ENCODE results near the gene MALAT1. TPM values are rescaled to one million over a fixed set of nuclear protein-coding genes. Genes with fewer than 3 reads are reported as not detected.

The MALAT1 gene
- total RNA-seq, 1 donor from 2014 or later, result 9,030 TPM

DNA sequence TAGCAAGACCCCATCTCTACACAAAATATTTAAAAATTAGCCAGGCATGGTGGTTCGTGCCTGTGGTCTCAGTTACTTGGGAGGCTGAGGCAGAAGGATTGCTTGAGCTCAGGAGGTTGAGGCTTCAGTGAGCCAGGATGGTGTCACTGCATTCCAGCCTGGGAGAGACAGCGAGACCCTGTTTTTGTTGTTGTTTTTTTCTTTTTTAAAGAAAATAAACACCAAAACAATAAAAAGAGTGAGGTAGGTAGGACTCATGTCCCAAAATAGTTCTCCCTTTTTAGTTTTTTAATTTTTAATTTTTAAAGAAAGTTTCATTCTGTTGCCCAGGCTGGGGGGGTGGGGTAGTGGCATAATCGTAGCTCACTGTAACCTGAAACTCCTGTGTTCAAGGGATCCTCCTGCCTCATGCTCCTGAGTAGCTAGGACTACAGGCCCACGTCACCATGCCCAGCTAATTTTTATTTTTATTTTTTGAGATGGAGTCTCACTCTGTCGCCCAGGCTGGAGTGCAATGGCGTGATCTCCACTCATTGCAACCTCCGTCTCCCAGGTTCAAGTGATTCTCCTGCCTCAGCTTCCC, 25.5 kb upstream of the MALAT1 start:
- Mint-ChIP-seq H3K4me3 (no peak overlapping the region), H3K36me3 (no peaks in the 10 kb centered on the region), H3K27me3 (ENCODE audit: insufficient read depth, low read depth) (peaks cover 4% of the 10 kb centered on the region), H3K4me1 (peaks cover 20% of the 10 kb centered on the region), H3K27ac (no peak overlapping the region), H3K9me3 (no peaks in the 10 kb centered on the region)
- Histone ChIP-seq H4K20me1 (ENCODE audit: low read depth) (no peaks in the 10 kb centered on the region), H2AFZ (replicated peaks) (no peak overlapping the region), H3K4me1 (peaks cover 13% of the 10 kb centered on the region), H3K27me3 (no peaks in the 10 kb centered on the region), H3K9ac (no peak overlapping the region), H3K9me3 (ENCODE audit: low read depth) (no peaks in the 10 kb centered on the region), H3K36me3 (no peaks in the 10 kb centered on the region), H3K27ac (no peak overlapping the region), H3K79me2 (ENCODE audit: low read depth) (peaks cover 62% of the 10 kb centered on the region), H3K4me2 (no peak overlapping the region), H3F3A (ENCODE audit: low read depth) (peaks cover 12% of the 10 kb centered on the region), H3K4me3 (no peak overlapping the region)
- no peak for DNase-seq (ENCODE audit: low spot score)
- no peak for TF ChIP-seq EZH2phosphoT487 (IDR thresholded peaks at IDR 0.05)

DNA sequence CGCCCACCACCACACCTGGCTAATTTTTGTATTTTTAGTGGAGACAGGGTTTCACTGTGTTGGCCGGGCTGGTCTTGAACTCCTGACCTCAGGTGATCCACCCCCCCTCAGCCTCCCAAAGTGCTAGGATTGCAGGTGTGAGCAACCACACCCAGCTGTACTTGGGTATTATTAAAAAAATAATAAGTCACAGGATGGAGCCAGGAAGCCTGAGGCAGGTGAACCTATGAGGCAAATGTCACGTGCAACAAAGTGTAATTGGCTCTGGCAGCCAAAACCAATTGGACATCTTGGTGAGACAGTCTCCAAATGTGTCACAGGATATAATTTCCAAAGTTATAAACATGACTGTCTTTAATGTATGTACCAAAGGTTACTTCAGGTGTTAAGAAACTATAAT, 24.0 kb upstream of the MALAT1 start:
- Histone ChIP-seq H3K4me2 (no peak overlapping the region), H3K9me3 (ENCODE audit: low read depth) (no peaks in the 10 kb centered on the region), H2AFZ (replicated peaks) (no peak overlapping the region), H3K79me2 (ENCODE audit: low read depth) (peaks cover 77% of the 10 kb centered on the region), H3K27ac (no peak overlapping the region), H3K36me3 (no peaks in the 10 kb centered on the region), H3F3A (ENCODE audit: low read depth) (peaks cover 23% of the 10 kb centered on the region), H4K20me1 (ENCODE audit: low read depth) (no peaks in the 10 kb centered on the region), H3K27me3 (no peaks in the 10 kb centered on the region), H3K9ac (no peak overlapping the region), H3K4me3 (no peak overlapping the region), H3K4me1 (peaks cover 27% of the 10 kb centered on the region)
- TF ChIP-seq EZH2 (IDR thresholded peaks at IDR 0.05), result no peak
- no peak for TF ChIP-seq EZH2phosphoT487 (IDR thresholded peaks at IDR 0.05)
- TF ChIP-seq, protein P1, sequence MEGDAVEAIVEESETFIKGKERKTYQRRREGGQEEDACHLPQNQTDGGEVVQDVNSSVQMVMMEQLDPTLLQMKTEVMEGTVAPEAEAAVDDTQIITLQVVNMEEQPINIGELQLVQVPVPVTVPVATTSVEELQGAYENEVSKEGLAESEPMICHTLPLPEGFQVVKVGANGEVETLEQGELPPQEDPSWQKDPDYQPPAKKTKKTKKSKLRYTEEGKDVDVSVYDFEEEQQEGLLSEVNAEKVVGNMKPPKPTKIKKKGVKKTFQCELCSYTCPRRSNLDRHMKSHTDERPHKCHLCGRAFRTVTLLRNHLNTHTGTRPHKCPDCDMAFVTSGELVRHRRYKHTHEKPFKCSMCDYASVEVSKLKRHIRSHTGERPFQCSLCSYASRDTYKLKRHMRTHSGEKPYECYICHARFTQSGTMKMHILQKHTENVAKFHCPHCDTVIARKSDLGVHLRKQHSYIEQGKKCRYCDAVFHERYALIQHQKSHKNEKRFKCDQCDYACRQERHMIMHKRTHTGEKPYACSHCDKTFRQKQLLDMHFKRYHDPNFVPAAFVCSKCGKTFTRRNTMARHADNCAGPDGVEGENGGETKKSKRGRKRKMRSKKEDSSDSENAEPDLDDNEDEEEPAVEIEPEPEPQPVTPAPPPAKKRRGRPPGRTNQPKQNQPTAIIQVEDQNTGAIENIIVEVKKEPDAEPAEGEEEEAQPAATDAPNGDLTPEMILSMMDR (IDR thresholded peaks at IDR 0.05), result no peak
- no peak for DNase-seq (ENCODE audit: low spot score)
- H3K27me3 Mint-ChIP-seq (ENCODE audit: insufficient read depth, low read depth), result peaks cover 4% of the 10 kb centered on the region
- H3K4me1 Mint-ChIP-seq, result peaks cover 33% of the 10 kb centered on the region
- no peak overlapping the region for H3K4me3 Mint-ChIP-seq
- no peak overlapping the region for H3K27ac Mint-ChIP-seq
- no peaks in the 10 kb centered on the region for H3K36me3 Mint-ChIP-seq
- no peaks in the 10 kb centered on the region for H3K9me3 Mint-ChIP-seq

DNA sequence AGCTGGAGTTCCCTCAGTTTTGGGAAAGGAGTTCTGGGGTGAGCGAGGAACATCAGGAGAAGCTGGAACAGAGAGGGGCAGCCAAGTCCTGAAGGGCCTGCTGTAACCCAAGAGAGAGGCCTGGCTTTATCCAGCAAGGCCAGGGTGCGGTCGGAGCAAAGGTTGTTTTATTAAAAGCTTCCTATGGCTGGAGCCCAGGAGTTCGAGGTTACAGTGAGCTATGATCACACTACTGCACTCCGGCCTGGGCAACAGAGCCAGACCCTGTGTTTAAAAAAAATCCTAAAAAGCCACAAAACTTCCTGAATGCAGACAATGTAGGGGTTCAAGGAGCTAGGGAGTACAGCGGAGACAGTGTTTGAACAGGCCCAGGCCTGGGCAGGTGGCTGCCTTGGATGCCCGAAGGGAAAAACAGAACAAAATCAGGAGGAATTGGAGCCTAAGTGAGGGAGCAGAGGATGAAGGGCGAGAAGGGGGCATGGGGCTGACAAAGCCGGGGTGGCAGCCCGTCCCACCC, 22.2 kb upstream of the MALAT1 start:
- peaks cover 30% of the 10 kb centered on the region for H3F3A ChIP-seq (ENCODE audit: low read depth)
- peak overlapping the region; percentile 60 for H3K4me3 ChIP-seq
- no peaks in the 10 kb centered on the region for H3K27me3 ChIP-seq
- H3K9ac ChIP-seq, result peak overlapping the region; percentile 86
- DNase-seq (ENCODE audit: low spot score), result no peak
- Mint-ChIP-seq H3K36me3 (no peaks in the 10 kb centered on the region), H3K27ac (peak overlapping the region; percentile 97), H3K27me3 (ENCODE audit: insufficient read depth, low read depth) (peaks cover 4% of the 10 kb centered on the region), H3K4me1 (peaks cover 39% of the 10 kb centered on the region), H3K4me3 (peak overlapping the region; percentile 89), H3K9me3 (no peaks in the 10 kb centered on the region)
- H4K20me1 ChIP-seq (ENCODE audit: low read depth), result no peaks in the 10 kb centered on the region
- H3K79me2 ChIP-seq (ENCODE audit: low read depth), result peaks cover 87% of the 10 kb centered on the region
- H3K27ac ChIP-seq, result peak overlapping the region; percentile 56
- peak overlapping the region; percentile 91 for H3K4me2 ChIP-seq
- H3K36me3 ChIP-seq, result no peaks in the 10 kb centered on the region
- H2AFZ ChIP-seq (replicated peaks), result peak overlapping the region; percentile 34
- TF ChIP-seq, protein P1 (IDR thresholded peaks at IDR 0.05), result no peak
- TF ChIP-seq EZH2 (IDR thresholded peaks at IDR 0.05) (no peak), EZH2phosphoT487 (IDR thresholded peaks at IDR 0.05) (no peak)
- peaks cover 30% of the 10 kb centered on the region for H3K4me1 ChIP-seq
- H3K9me3 ChIP-seq (ENCODE audit: low read depth), result no peaks in the 10 kb centered on the region

Measured in neural progenitor cell (in vitro differentiated cells).